ENCODE results near the gene FRMD4A. TPM values are rescaled to one million over a fixed set of nuclear protein-coding genes. Genes with fewer than 3 reads are reported as not detected.
A peak's percentile ranks its signal among the peaks of the same experiment; 100 is the strongest.

Gene FRMD4A
- total and polyA plus RNA-seq, 11 donors, result 12.2 to 58.1 (median 28.1) TPM

- Histone ChIP-seq H3K9me3 (no peaks in the 10 kb centered on the region), H3K4me1 (peaks cover 0 to 78% (median 58%) of the 10 kb centered on the region in 12 donors), H3K36me3 (peaks cover 0 to 38% (median 30%) of the 10 kb centered on the region in 9 donors), H3K4me3 (peak overlapping the region in 1 of 12 donors; percentile 70), H3K27me3 (no peaks in the 10 kb centered on the region), H3K27ac (peak overlapping the region in 2 of 12 donors; percentile 33 to 75)
- WGBS, 4 donors, result 75 to 85% (median 77%) methylated on average over 15 of the region's 15 CpGs
- ATAC-seq (no peak), DNase-seq (no peak)
- TF ChIP-seq CTCF (IDR thresholded peaks at IDR 0.05) (no peak), POLR2A (IDR thresholded peaks at IDR 0.05) (no peak)
- intact Hi-C loops (cut with DNase I), result loop anchor here in 2 of 10 donors (5.0 to 10.0 kb wide), 2 partner anchors 36 to 72 kb away; no protein-coding TSS in a partner anchor
Observed at GRCh38 chr10:13703101-13703818, 627.5 kb downstream of the FRMD4A start.

GRCh38 chr10:13701157-13701919 is 629.4 kb downstream of the FRMD4A start:
- 72 to 75% (median 73%) methylated on average over 17 of the region's 17 CpGs for WGBS, 4 donors
- Histone ChIP-seq H3K27ac (no peak overlapping the region), H3K36me3 (peaks cover 0 to 51% (median 43%) of the 10 kb centered on the region in 9 donors), H3K4me3 (no peak overlapping the region), H3K4me1 (peaks cover 0 to 81% (median 55%) of the 10 kb centered on the region in 12 donors), H3K27me3 (no peaks in the 10 kb centered on the region), H3K9me3 (no peaks in the 10 kb centered on the region)
- TF ChIP-seq POLR2A (IDR thresholded peaks at IDR 0.05), result no peak
- TF ChIP-seq CTCF (IDR thresholded peaks at IDR 0.05), result no peak
- DNase-seq (no peak), ATAC-seq (no peak)
- intact Hi-C loops (cut with DNase I), result loop anchor here in 2 of 10 donors (5.0 to 10.0 kb wide), 2 partner anchors 34 to 73 kb away; no protein-coding TSS in a partner anchor

- WGBS, 4 donors, result 73 to 86% (median 81%) methylated on average over 10 of the region's 10 CpGs
- Histone ChIP-seq H3K27ac (no peak overlapping the region), H3K4me3 (no peak overlapping the region), H3K36me3 (peaks cover 0 to 59% (median 49%) of the 10 kb centered on the region in 9 donors), H3K27me3 (no peaks in the 10 kb centered on the region), H3K9me3 (no peaks in the 10 kb centered on the region), H3K4me1 (peaks cover 0 to 77% (median 49%) of the 10 kb centered on the region in 12 donors)
- ATAC-seq (no peak), DNase-seq (no peak)
- TF ChIP-seq POLR2A (IDR thresholded peaks at IDR 0.05) (no peak), CTCF (IDR thresholded peaks at IDR 0.05) (no peak)
- intact Hi-C loops (cut with DNase I), result loop anchor here in 2 of 10 donors (5.0 to 10.0 kb wide), 2 partner anchors 33 to 74 kb away; no protein-coding TSS in a partner anchor
Observed at GRCh38 chr10:13700473-13701144, 630.1 kb downstream of the FRMD4A start.

All from heart left ventricle (tissue), 16 donors.